ENCODE results near the gene RBKS.

DNA sequence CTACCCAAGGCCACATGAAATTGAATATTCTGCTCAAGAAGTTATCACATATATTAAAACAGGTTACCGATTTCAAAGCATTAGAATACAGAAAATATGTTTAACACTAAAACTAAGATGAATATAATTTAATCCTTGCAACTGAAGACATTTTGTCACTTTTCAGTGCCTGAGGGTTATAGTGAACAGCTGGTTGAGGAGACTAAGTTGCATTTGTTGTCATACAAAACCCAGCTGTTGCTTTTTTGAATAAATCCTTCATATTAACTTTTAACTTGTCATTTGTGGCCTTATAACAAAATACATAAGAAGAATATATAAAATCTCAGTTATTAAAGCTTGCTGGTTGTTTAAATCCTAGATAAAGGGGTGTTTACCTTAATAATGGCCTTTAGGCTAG, 37.5 kb downstream of the RBKS start:
- TF ChIP-seq, protein P1, sequence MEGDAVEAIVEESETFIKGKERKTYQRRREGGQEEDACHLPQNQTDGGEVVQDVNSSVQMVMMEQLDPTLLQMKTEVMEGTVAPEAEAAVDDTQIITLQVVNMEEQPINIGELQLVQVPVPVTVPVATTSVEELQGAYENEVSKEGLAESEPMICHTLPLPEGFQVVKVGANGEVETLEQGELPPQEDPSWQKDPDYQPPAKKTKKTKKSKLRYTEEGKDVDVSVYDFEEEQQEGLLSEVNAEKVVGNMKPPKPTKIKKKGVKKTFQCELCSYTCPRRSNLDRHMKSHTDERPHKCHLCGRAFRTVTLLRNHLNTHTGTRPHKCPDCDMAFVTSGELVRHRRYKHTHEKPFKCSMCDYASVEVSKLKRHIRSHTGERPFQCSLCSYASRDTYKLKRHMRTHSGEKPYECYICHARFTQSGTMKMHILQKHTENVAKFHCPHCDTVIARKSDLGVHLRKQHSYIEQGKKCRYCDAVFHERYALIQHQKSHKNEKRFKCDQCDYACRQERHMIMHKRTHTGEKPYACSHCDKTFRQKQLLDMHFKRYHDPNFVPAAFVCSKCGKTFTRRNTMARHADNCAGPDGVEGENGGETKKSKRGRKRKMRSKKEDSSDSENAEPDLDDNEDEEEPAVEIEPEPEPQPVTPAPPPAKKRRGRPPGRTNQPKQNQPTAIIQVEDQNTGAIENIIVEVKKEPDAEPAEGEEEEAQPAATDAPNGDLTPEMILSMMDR (IDR thresholded peaks at IDR 0.05; ENCODE audit: insufficient read depth, low read depth, low read length) = no peak
- no peak for TF ChIP-seq EZH2 (IDR thresholded peaks at IDR 0.05; ENCODE audit: insufficient read depth, low read length)

All from astrocyte (in vitro differentiated cells and primary cell).